Neuron (in vitro differentiated cells): ENCODE data around the gene SBNO2.

Experiments used
- H2AFZ ChIP-seq: one replicate; pipeline ENCODE4 v1.6.1; 2013; ENCODE audit warnings: low read depth, mild to moderate bottlenecking, inconsistent platforms, low read length, moderate library complexity
- H3K27me3 ChIP-seq: one replicate; pipeline ENCODE4 v1.6.1; 2013; ENCODE audit warnings: low read length; ENCODE audit not compliant: insufficient read depth
- H3K36me3 ChIP-seq: one replicate; pipeline ENCODE4 v1.6.1; 2013; ENCODE audit warnings: low read length; ENCODE audit not compliant: insufficient read depth
- H3K4me1 ChIP-seq: one replicate; pipeline ENCODE4 v1.6.1; 2013; ENCODE audit warnings: low read length; ENCODE audit not compliant: insufficient read depth
- H3K4me3 ChIP-seq: 2 replicates; pipeline ENCODE4 v1.5.1; 2013; ENCODE audit warnings: mild to moderate bottlenecking, low read length, moderate library complexity
- H3K9me3 ChIP-seq: one replicate; pipeline ENCODE4 v1.6.1; 2013; ENCODE audit warnings: low read length

SBNO2 gene

GRCh38 chr19:1126984-1127760 is 46.9 kb downstream of the SBNO2 start:
- no peak overlapping the region for H3K4me3 ChIP-seq
- H2AFZ ChIP-seq, result no peak overlapping the region
- peaks cover 11% of the 10 kb centered on the region for H3K4me1 ChIP-seq
- H3K9me3 ChIP-seq, result no peaks in the 10 kb centered on the region
- no peaks in the 10 kb centered on the region for H3K27me3 ChIP-seq
- H3K36me3 ChIP-seq, result peaks cover 19% of the 10 kb centered on the region

GRCh38 chr19:1125601-1126467 is 48.2 kb downstream of the SBNO2 start:
- Histone ChIP-seq H3K9me3 (no peaks in the 10 kb centered on the region), H3K36me3 (peaks cover 30% of the 10 kb centered on the region), H3K27me3 (no peaks in the 10 kb centered on the region), H2AFZ (no peak overlapping the region), H3K4me1 (no peaks in the 10 kb centered on the region), H3K4me3 (no peak overlapping the region)

GRCh38 chr19:1123885-1124677 is 50.0 kb downstream of the SBNO2 start:
- no peak overlapping the region for H2AFZ ChIP-seq
- H3K4me3 ChIP-seq, result no peak overlapping the region
- peaks cover 34% of the 10 kb centered on the region for H3K36me3 ChIP-seq
- H3K27me3 ChIP-seq, result no peaks in the 10 kb centered on the region
- H3K4me1 ChIP-seq, result no peaks in the 10 kb centered on the region
- H3K9me3 ChIP-seq, result no peaks in the 10 kb centered on the region

- Histone ChIP-seq H2AFZ (no peak overlapping the region), H3K27me3 (no peaks in the 10 kb centered on the region), H3K36me3 (peaks cover 36% of the 10 kb centered on the region), H3K4me3 (no peak overlapping the region), H3K9me3 (no peaks in the 10 kb centered on the region), H3K4me1 (no peaks in the 10 kb centered on the region)
These were observed 50.7 kb downstream of the SBNO2 start for GRCh38 chr19:1123381-1123780.

- H3K27me3 ChIP-seq, result no peaks in the 10 kb centered on the region
- H3K4me1 ChIP-seq, result no peaks in the 10 kb centered on the region
- peaks cover 38% of the 10 kb centered on the region for H3K36me3 ChIP-seq
- no peaks in the 10 kb centered on the region for H3K9me3 ChIP-seq
- no peak overlapping the region for H2AFZ ChIP-seq
- H3K4me3 ChIP-seq, result no peak overlapping the region
These were observed 51.1 kb downstream of the SBNO2 start for GRCh38 chr19:1122972-1123363.

GRCh38 chr19:1122021-1122971 is 51.8 kb downstream of the SBNO2 start:
- no peaks in the 10 kb centered on the region for H3K27me3 ChIP-seq
- no peaks in the 10 kb centered on the region for H3K9me3 ChIP-seq
- H3K4me1 ChIP-seq, result no peaks in the 10 kb centered on the region
- H3K4me3 ChIP-seq, result no peak overlapping the region
- H2AFZ ChIP-seq, result no peak overlapping the region
- H3K36me3 ChIP-seq, result peaks cover 38% of the 10 kb centered on the region

- no peak overlapping the region for H2AFZ ChIP-seq
- H3K9me3 ChIP-seq, result no peaks in the 10 kb centered on the region
- H3K4me1 ChIP-seq, result no peaks in the 10 kb centered on the region
- peaks cover 47% of the 10 kb centered on the region for H3K36me3 ChIP-seq
- H3K4me3 ChIP-seq, result no peak overlapping the region
- H3K27me3 ChIP-seq, result no peaks in the 10 kb centered on the region
These were observed 52.7 kb downstream of the SBNO2 start for GRCh38 chr19:1121395-1121794.

- Histone ChIP-seq H2AFZ (no peak overlapping the region), H3K9me3 (no peaks in the 10 kb centered on the region), H3K4me1 (no peaks in the 10 kb centered on the region), H3K27me3 (no peaks in the 10 kb centered on the region), H3K4me3 (no peak overlapping the region), H3K36me3 (peaks cover 47% of the 10 kb centered on the region)
These were observed 54.4 kb downstream of the SBNO2 start for GRCh38 chr19:1119475-1120217.

- Histone ChIP-seq H3K4me1 (no peaks in the 10 kb centered on the region), H3K4me3 (no peak overlapping the region), H3K36me3 (peaks cover 49% of the 10 kb centered on the region), H3K9me3 (no peaks in the 10 kb centered on the region), H3K27me3 (no peaks in the 10 kb centered on the region), H2AFZ (no peak overlapping the region)
These were observed 55.1 kb downstream of the SBNO2 start for GRCh38 chr19:1118999-1119398.

GRCh38 chr19:1117654-1118053 is 56.4 kb downstream of the SBNO2 start:
- Histone ChIP-seq H3K4me3 (no peak overlapping the region), H3K27me3 (no peaks in the 10 kb centered on the region), H3K9me3 (no peaks in the 10 kb centered on the region), H3K36me3 (peaks cover 42% of the 10 kb centered on the region), H2AFZ (no peak overlapping the region), H3K4me1 (no peaks in the 10 kb centered on the region)

GRCh38 chr19:1116726-1117581 is 57.1 kb downstream of the SBNO2 start:
- H3K4me3 ChIP-seq, result no peak overlapping the region
- no peaks in the 10 kb centered on the region for H3K4me1 ChIP-seq
- H2AFZ ChIP-seq, result no peak overlapping the region
- H3K36me3 ChIP-seq, result peaks cover 40% of the 10 kb centered on the region
- no peaks in the 10 kb centered on the region for H3K27me3 ChIP-seq
- H3K9me3 ChIP-seq, result no peaks in the 10 kb centered on the region
